CD14-positive monocyte (primary cell): Measurements from ENCODE around the gene DAPK2. TPM values are rescaled to one million over a fixed set of nuclear protein-coding genes. Genes with fewer than 3 reads are reported as not detected.

ENCODE experiments used
- DNase-seq, 3 donors: peaks; one replicate each; pipeline ENCODE4 v3.0.0-alpha.2; 2011 to 2022
- H2AFZ ChIP-seq: 2 replicates; pipeline ENCODE4 v1.6.0; 2012; ENCODE audit warnings: mild to moderate bottlenecking, low read depth, low read length, inconsistent platforms; ENCODE audit not compliant: insufficient read depth, poor library complexity, severe bottlenecking
- H3K27ac ChIP-seq, 2 donors: 1 replicate in 1 of 2; 2 replicates in 1 of 2; pipeline ENCODE4 v1.5.1; 2012 to 2013; ENCODE audit warnings: low read length in 2 of 2, control low read depth in 1 of 2, inconsistent platforms in 1 of 2, low read depth in 1 of 2, mild to moderate bottlenecking in 1 of 2
- H3K27me3 ChIP-seq, 2 donors: one replicate each; pipeline versions ENCODE4 v1.6.0 to v1.6.1; 2011 to 2013; ENCODE audit warnings: low read length in 2 of 2; ENCODE audit not compliant: control insufficient read depth in 2 of 2, insufficient read depth in 2 of 2
- H3K36me3 ChIP-seq, 2 donors: replicated peaks in 1 of 2; 1 replicate in 1 of 2; 2 replicates in 1 of 2; pipeline versions ENCODE4 v1.5.1 to v1.6.1; 2012 to 2013; ENCODE audit warnings: low read length in 2 of 2, control low read depth in 1 of 2, inconsistent platforms in 1 of 2, mild to moderate bottlenecking in 1 of 2; ENCODE audit not compliant: insufficient read depth in 2 of 2, control insufficient read depth in 1 of 2
- H3K4me1 ChIP-seq, 2 donors: 1 replicate in 1 of 2; 2 replicates in 1 of 2; pipeline versions ENCODE4 v1.5.1 to v1.6.1; 2012 to 2013; ENCODE audit warnings: low read length in 2 of 2, control low read depth in 1 of 2, inconsistent platforms in 1 of 2, mild to moderate bottlenecking in 1 of 2, moderate library complexity in 1 of 2; ENCODE audit not compliant: insufficient read depth in 2 of 2, control insufficient read depth in 1 of 2
- H3K4me2 ChIP-seq: replicated peaks from 2 replicates; pipeline ENCODE3; 2012; ENCODE audit warnings: low read length, moderate library complexity, mild to moderate bottlenecking; ENCODE audit not compliant: poor library complexity, severe bottlenecking; ENCODE audit errors: extremely low read depth
- H3K4me3 ChIP-seq, 3 experiments: fragments of 200-600 bp in 1 of 3; sonication (generic) in 1 of 3; replicated peaks in 1 of 3; 1 replicate in 2 of 3; 2 replicates in 1 of 3; pipeline ENCODE4 v1.5.1; 2011 to 2013; ENCODE audit warnings: low read length in 3 of 3, mild to moderate bottlenecking in 3 of 3, control low read depth in 2 of 3, low read depth in 2 of 3, inconsistent platforms in 1 of 3, moderate library complexity in 1 of 3
- H3K79me2 ChIP-seq: 2 replicates; pipeline ENCODE4 v1.6.0; 2012; ENCODE audit warnings: mild to moderate bottlenecking, control low read depth, inconsistent platforms, low read length, moderate library complexity; ENCODE audit not compliant: insufficient read depth
- H3K9ac ChIP-seq: 2 replicates; pipeline ENCODE4 v1.6.0; 2017; ENCODE audit warnings: low read length, mild to moderate bottlenecking; ENCODE audit not compliant: insufficient read depth, poor library complexity, severe bottlenecking
- H3K9me3 ChIP-seq, 2 donors: replicated peaks in 1 of 2; 1 replicate in 1 of 2; 2 replicates in 1 of 2; pipeline versions ENCODE4 v1.5.1 to v1.6.1; 2012 to 2013; ENCODE audit warnings: low read length in 2 of 2, control low read depth in 1 of 2; ENCODE audit not compliant: control insufficient read depth in 1 of 2, insufficient read depth in 1 of 2
- H4K20me1 ChIP-seq: 2 replicates; pipeline ENCODE4 v1.6.0; 2012; ENCODE audit warnings: mild to moderate bottlenecking, low read length, control low read depth, moderate library complexity; ENCODE audit not compliant: insufficient read depth
- H3K27ac Mint-ChIP-seq, 7 donors: one replicate each; pipeline ENCODE4 v1.8.0; 2020; ENCODE audit warnings: mild to moderate bottlenecking in 7 of 7, mixed read lengths in 7 of 7, moderate library complexity in 6 of 7, inconsistent platforms in 2 of 7
- H3K27me3 Mint-ChIP-seq, 3 donors: one replicate each; pipeline ENCODE4 v1.8.0; 2021 to 2022; ENCODE audit warnings: low read depth in 3 of 3, mild to moderate bottlenecking in 3 of 3, mixed read lengths in 3 of 3, moderate library complexity in 3 of 3, inconsistent platforms in 1 of 3
- H3K36me3 Mint-ChIP-seq, 2 donors: one replicate each; pipeline ENCODE4 v1.8.0; 2020; ENCODE audit warnings: mixed read lengths in 2 of 2, inconsistent platforms in 1 of 2, mild to moderate bottlenecking in 1 of 2
- H3K4me1 Mint-ChIP-seq: one replicate; pipeline ENCODE4 v1.8.0; 2020; ENCODE audit warnings: mild to moderate bottlenecking, mixed read lengths
- H3K4me3 Mint-ChIP-seq, 2 donors: one replicate each; pipeline ENCODE4 v1.8.0; 2020; ENCODE audit warnings: mild to moderate bottlenecking in 2 of 2, mixed read lengths in 2 of 2, moderate library complexity in 1 of 2
- H3K9me3 Mint-ChIP-seq, 7 donors: one replicate each; pipeline ENCODE4 v1.8.0; 2020 to 2022; ENCODE audit warnings: mixed read lengths in 7 of 7, mild to moderate bottlenecking in 6 of 7, moderate library complexity in 6 of 7, inconsistent platforms in 2 of 7
- CTCF ChIP-seq: fragments of 200-600 bp; IDR thresholded peaks from one replicate; pipeline ENCODE4 v1.8.0; 2022; ENCODE audit warnings: antibody characterized with exemption, mild to moderate bottlenecking
- WGBS: methylation state at CpG from one replicate; pipeline ENCODE4 v1.1.5; 2013; ENCODE audit warnings: missing lambda C conversion rate; ENCODE audit not compliant: insufficient coverage; 5-methylcytosine and 5-hydroxymethylcytosine counted together
- intact Hi-C, 2 donors: fragments of 100-400 bp; cut with micrococcal nuclease; formaldehyde crosslinking; loops; one replicate each; pipeline versions ENCODE4 v1.15.0 to v1.15.1; 2023
- polyA plus RNA-seq, 3 donors: library from polyadenylated mRNA; depleted of rRNA in 1 of 3; unstranded in 2 of 3; stranded (reverse) in 1 of 3; fragments of 300-500 nt in 2 of 3; fragments of >200 nt in 1 of 3; fragmentation: Illumina TruSeq in 2 of 3; gene quantifications; 1 replicate in 2 of 3; 2 replicates in 1 of 3; pipeline ENCODE4 v1.2.3, GENCODE V29; 2012 to 2021

The DAPK2 gene
- polyA plus RNA-seq, 3 donors, result 0.59 to 4.1 (median 2.1) TPM

- H3K36me3 Mint-ChIP-seq, result no peaks in the 10 kb centered on the region
- DNase-seq, result no peak
Measured at GRCh38 chr15:63948971-63949370, 97.3 kb downstream of the DAPK2 start.

GRCh38 chr15:63948436-63948835 is 97.8 kb downstream of the DAPK2 start:
- no peaks in the 10 kb centered on the region for H3K9me3 ChIP-seq
- WGBS, result 88% methylated on average over 5 of the region's 5 CpGs
- no peaks in the 10 kb centered on the region for H3K36me3 Mint-ChIP-seq
- H3K36me3 ChIP-seq, result no peaks in the 10 kb centered on the region
- H3K4me1 ChIP-seq, result peaks cover 14 to 25% of the 10 kb centered on the region in 2 donors
- no peaks in the 10 kb centered on the region for H4K20me1 ChIP-seq
- H3K4me1 Mint-ChIP-seq, result peaks cover 24% of the 10 kb centered on the region
- no peak overlapping the region for H3K4me3 ChIP-seq
- no peak overlapping the region for H3K4me3 Mint-ChIP-seq
- no peak for DNase-seq
- no peak overlapping the region for H3K27ac ChIP-seq
- TF ChIP-seq CTCF, result no peak
- intact Hi-C loops, result no loop called here
- peaks cover 0 to 2% (median 0%) of the 10 kb centered on the region in 3 donors for H3K27me3 Mint-ChIP-seq
- no peak overlapping the region for H3K27ac Mint-ChIP-seq
- no peak overlapping the region for H3K4me2 ChIP-seq
- no peaks in the 10 kb centered on the region for H3K27me3 ChIP-seq
- H3K9me3 Mint-ChIP-seq, result no peaks in the 10 kb centered on the region
- no peak overlapping the region for H2AFZ ChIP-seq
- no peaks in the 10 kb centered on the region for H3K79me2 ChIP-seq
- no peak overlapping the region for H3K9ac ChIP-seq

More at GRCh38 chr15:63948971-63949370, 97.3 kb downstream of the DAPK2 start:
- H3K27me3 ChIP-seq, result no peaks in the 10 kb centered on the region
- H3K79me2 ChIP-seq, result no peaks in the 10 kb centered on the region
- no peak overlapping the region for H3K9ac ChIP-seq
- H3K27ac ChIP-seq, result no peak overlapping the region
- intact Hi-C loops, result no loop called here
- H3K27ac Mint-ChIP-seq, result no peak overlapping the region
- no peak overlapping the region for H3K4me3 ChIP-seq
- no peak for TF ChIP-seq CTCF
- WGBS, result 95% methylated on average over 2 of the region's 2 CpGs
- no peaks in the 10 kb centered on the region for H3K36me3 ChIP-seq
- H3K4me1 ChIP-seq, result peaks cover 17 to 30% of the 10 kb centered on the region in 2 donors
- H3K4me1 Mint-ChIP-seq, result peaks cover 30% of the 10 kb centered on the region
- H3K27me3 Mint-ChIP-seq, result peaks cover 0 to 2% (median 0%) of the 10 kb centered on the region in 3 donors
- no peaks in the 10 kb centered on the region for H3K9me3 ChIP-seq
- no peak overlapping the region for H3K4me2 ChIP-seq
- no peaks in the 10 kb centered on the region for H4K20me1 ChIP-seq
- no peaks in the 10 kb centered on the region for H3K9me3 Mint-ChIP-seq
- H2AFZ ChIP-seq, result no peak overlapping the region
- no peak overlapping the region for H3K4me3 Mint-ChIP-seq
